LNCaP clone FGC (cell line): Measurements from ENCODE around the gene ITPK1.

Source experiments
- DNase-seq: peaks from one replicate; pipeline ENCODE4 v3.0.0-alpha.2; 2011; ENCODE audit warnings: low read depth
- H3K4me3 ChIP-seq: 2 replicates; pipeline ENCODE4 v1.5.1; 2011; ENCODE audit warnings: mild to moderate bottlenecking, low read depth, low read length, control low read depth
- CTCF ChIP-seq: IDR thresholded peaks from 2 replicates; pipeline ENCODE4 v1.5.1; 2012; ENCODE audit warnings: mild to moderate bottlenecking; ENCODE audit not compliant: control insufficient read depth, insufficient read depth; ENCODE audit errors: extremely low read depth

ITPK1 gene

GRCh38 chr14:92938235-92938875 is 177.4 kb downstream of the ITPK1 start:
- no peak for TF ChIP-seq CTCF
- no peak for DNase-seq
- H3K4me3 ChIP-seq: no peak overlapping the region

DNA sequence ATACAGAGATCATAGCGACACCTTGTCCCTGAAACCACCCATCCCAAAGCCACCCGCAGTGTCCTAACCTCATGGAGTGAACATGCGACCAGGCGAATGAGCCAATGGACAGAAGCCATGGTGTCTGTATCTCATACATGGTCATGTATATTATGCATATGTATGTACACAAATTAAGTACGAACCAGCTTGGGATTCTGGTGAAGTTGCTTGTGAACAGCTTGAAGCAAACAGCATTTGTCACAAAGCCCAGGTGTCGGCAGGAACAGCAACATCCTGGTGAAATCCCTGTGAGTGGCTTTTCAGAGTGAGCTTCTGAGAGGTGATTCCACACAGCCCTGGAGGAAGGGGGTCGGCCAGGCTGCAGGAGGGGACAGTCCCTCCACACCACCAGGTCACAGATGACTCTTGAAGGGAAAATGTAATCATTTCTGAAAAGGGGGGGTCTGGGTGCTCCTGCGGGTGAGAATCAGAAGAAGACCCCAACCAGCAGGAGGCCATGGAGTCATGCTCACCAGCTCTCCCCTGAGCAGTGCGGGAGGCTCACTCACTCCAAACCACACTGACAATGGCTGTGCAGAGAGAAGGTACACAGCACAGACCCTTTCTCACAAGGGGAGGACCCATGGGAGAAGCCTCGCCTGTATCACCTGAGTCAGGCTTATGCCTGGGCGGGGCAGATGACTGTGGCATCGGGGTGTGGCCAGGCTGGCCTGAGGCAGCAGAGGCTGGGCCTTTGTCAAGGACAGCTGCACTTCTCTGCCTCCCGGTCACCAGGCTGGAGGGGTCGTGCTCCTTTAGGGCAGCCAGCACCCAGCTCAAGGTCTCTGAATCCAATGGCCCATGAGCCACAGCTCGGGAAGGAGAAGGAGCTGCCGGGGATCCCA is 178.4 kb downstream of the ITPK1 start:
- no peak for DNase-seq
- no peak for TF ChIP-seq CTCF

DNA sequence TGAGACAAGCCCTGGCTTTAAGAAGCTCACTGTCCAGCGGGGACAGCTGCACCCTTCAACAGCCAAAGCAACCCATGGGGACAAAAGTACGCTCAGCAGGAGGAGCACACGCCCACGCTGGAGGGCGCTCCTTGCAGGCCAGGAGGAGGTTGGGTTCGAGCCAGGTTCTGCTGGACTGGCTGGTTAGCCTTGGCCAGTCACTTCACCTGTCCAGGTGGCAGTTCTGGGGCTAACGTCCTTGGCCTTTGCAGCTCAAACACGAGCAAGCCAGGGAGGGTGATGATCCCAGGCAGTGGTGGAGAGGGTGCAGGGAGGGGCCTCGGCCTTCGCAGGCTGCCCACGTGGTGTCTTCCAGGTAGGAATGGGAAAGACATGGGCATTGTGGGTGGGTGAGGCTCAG is 179.6 kb downstream of the ITPK1 start:
- TF ChIP-seq CTCF: no peak
- DNase-seq: no peak
- H3K4me3 ChIP-seq: no peak overlapping the region

More for the DNA sequence above, 178.4 kb downstream of the ITPK1 start:
- no peak overlapping the region for H3K4me3 ChIP-seq

GRCh38 chr14:92935446-92935845 is 180.3 kb downstream of the ITPK1 start:
- no peak for TF ChIP-seq CTCF
- no peak overlapping the region for H3K4me3 ChIP-seq
- DNase-seq: no peak

DNA sequence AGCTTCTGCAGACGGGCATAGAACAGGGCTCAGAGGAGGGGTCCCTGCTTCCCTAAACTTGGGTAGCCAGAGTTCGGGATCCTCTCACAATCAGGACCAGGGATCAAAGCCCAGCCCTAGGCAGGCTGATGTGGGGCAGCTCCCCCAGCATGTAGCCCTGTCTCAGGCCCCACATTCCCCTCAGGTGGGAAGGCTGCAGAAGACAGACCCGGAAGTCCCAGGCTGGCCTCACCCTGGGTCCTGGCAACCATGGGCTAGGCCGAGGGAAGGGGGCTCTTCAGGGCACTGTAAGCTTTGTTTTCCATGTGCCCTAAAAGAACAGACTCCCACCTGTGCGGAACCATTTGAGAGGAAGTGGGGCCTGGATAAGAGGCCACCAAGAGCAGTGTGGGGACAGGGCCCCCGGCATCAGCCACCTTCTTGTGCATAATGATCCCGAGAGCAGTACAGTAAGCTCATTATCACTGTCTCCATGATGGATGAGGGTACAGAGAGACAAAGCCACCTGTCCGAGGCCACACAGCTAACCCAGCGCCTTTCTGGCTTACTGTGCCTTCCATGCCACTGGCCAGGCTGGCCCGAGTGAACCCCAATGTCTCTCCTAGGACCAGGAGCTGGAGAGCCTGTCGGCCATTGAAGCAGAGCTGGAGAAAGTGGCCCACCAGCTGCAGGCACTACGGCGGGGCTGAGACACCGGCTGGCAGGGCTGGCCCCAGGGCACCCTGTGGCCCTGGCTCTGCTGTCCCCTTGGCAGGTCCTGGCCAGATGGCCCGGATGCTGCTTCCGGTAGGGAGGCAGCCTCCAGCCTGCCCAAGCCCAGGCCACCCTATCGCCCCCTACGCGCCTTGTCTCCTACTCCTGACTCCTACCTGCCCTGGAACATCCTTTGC is 181.3 kb downstream of the ITPK1 start:
- H3K4me3 ChIP-seq: no peak overlapping the region
- no peak for TF ChIP-seq CTCF
- no peak for DNase-seq

- no peak for TF ChIP-seq CTCF
- no peak for DNase-seq
- H3K4me3 ChIP-seq: no peak overlapping the region
Measured at GRCh38 chr14:92933481-92933880, 182.2 kb downstream of the ITPK1 start.
